NCI-H1048 (cell line): ENCODE results near the gene GOLGA8T.
"Not testable (repeated sequence)": the region's sequence is repeated elsewhere in the genome, so short reads cannot be mapped to it uniquely, and the experiment has no call there.

Experiments
- DNase-seq: peaks from one replicate; lab custom pipeline; 2025; lab: John Stamatoyannopoulos, UW

The GOLGA8T gene

GRCh38 chr15:30134751-30135150 is at the start of gene GOLGA8T:
Gene GOLGA8T, plus strand, starts transcription at chr15:30135051. Its CDS starts 98 bp downstream, at chr15:30135149.
- DNase-seq = not testable (repeated sequence)

- not testable (repeated sequence) for DNase-seq
Observed at GRCh38 chr15:30097827-30098226, 37.0 kb upstream of the GOLGA8T start.

- not testable (repeated sequence) for DNase-seq
Observed at GRCh38 chr15:30102890-30103289, 32.0 kb upstream of the GOLGA8T start.

- not testable (repeated sequence) for DNase-seq
Observed at GRCh38 chr15:30103941-30104507, 30.8 kb upstream of the GOLGA8T start.

GRCh38 chr15:30110591-30110990 is 24.3 kb upstream of the GOLGA8T start:
- DNase-seq = not testable (repeated sequence)

- DNase-seq = not testable (repeated sequence)
Observed at GRCh38 chr15:30130066-30130465, 4.8 kb upstream of the GOLGA8T start.

- not testable (repeated sequence) for DNase-seq
Observed at GRCh38 chr15:30143246-30143645, 8.4 kb downstream of the GOLGA8T start.

GRCh38 chr15:30149891-30150290 is 15.0 kb downstream of the GOLGA8T start:
- DNase-seq = not testable (repeated sequence)

GRCh38 chr15:30162479-30163357 is 27.9 kb downstream of the GOLGA8T start:
- DNase-seq = not testable (repeated sequence)

- DNase-seq = not testable (repeated sequence)
Observed at GRCh38 chr15:30163759-30164158, 28.9 kb downstream of the GOLGA8T start.

- not testable (repeated sequence) for DNase-seq
Observed at GRCh38 chr15:30164257-30164656, 29.4 kb downstream of the GOLGA8T start.

GRCh38 chr15:30167403-30167802 is 32.6 kb downstream of the GOLGA8T start:
- not testable (repeated sequence) for DNase-seq

GRCh38 chr15:30167886-30168285 is 33.0 kb downstream of the GOLGA8T start:
- DNase-seq = not testable (repeated sequence)

GRCh38 chr15:30171452-30171851 is 36.6 kb downstream of the GOLGA8T start:
- not testable (repeated sequence) for DNase-seq

- DNase-seq = not testable (repeated sequence)
Observed at GRCh38 chr15:30173041-30173608, 38.3 kb downstream of the GOLGA8T start.

- DNase-seq = not testable (repeated sequence)
Observed at GRCh38 chr15:30175291-30175690, 40.4 kb downstream of the GOLGA8T start.

- DNase-seq = not testable (repeated sequence)
Observed at GRCh38 chr15:30176613-30177012, 41.8 kb downstream of the GOLGA8T start.

GRCh38 chr15:30179814-30180213 is 45.0 kb downstream of the GOLGA8T start:
- DNase-seq = not testable (repeated sequence)

GRCh38 chr15:30185495-30185894 is 50.6 kb downstream of the GOLGA8T start:
- DNase-seq = not testable (repeated sequence)

- DNase-seq = not testable (repeated sequence)
Observed at GRCh38 chr15:30187429-30187828, 52.6 kb downstream of the GOLGA8T start.

- DNase-seq = not testable (repeated sequence)
Observed at GRCh38 chr15:30189754-30190153, 54.9 kb downstream of the GOLGA8T start.

- DNase-seq = not testable (repeated sequence)
Observed at GRCh38 chr15:30191143-30191542, 56.3 kb downstream of the GOLGA8T start.

- DNase-seq = not testable (repeated sequence)
Observed at GRCh38 chr15:30191639-30192038, 56.8 kb downstream of the GOLGA8T start.
